GM12873 (cell line): ENCODE results near the gene DZIP1.

Experiments used
- TF ChIP-seq, protein P1 (sequence below): IDR thresholded peaks from 2 replicates; pipeline ENCODE4 v1.5.1; 2012; ENCODE audit warnings: low read depth, mild to moderate bottlenecking, moderate library complexity, low read length, control low read depth; ENCODE audit not compliant: insufficient read depth; ENCODE audit errors: missing control alignments

The DZIP1 gene

DNA sequence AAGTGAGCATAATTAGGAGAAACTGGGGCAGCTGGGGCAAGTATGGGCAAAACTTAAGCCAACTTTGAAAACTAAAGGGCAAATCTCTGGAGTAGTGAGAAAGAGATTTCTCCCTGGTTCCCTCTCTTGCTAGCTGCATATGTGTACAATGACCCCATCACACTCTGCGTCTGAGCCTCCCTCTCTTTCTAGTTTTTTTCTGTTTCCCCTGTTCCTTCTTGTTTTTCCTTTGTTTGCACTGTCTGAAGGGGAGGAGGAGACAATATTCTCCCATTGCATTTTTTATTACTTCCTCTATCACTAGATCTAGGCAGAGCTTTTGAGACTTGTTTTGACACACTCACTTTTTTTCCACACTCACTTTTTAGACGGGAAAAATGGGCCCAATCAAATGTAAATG is 103.2 kb downstream of the DZIP1 start:
- TF ChIP-seq, protein P1, sequence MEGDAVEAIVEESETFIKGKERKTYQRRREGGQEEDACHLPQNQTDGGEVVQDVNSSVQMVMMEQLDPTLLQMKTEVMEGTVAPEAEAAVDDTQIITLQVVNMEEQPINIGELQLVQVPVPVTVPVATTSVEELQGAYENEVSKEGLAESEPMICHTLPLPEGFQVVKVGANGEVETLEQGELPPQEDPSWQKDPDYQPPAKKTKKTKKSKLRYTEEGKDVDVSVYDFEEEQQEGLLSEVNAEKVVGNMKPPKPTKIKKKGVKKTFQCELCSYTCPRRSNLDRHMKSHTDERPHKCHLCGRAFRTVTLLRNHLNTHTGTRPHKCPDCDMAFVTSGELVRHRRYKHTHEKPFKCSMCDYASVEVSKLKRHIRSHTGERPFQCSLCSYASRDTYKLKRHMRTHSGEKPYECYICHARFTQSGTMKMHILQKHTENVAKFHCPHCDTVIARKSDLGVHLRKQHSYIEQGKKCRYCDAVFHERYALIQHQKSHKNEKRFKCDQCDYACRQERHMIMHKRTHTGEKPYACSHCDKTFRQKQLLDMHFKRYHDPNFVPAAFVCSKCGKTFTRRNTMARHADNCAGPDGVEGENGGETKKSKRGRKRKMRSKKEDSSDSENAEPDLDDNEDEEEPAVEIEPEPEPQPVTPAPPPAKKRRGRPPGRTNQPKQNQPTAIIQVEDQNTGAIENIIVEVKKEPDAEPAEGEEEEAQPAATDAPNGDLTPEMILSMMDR: no peak

DNA sequence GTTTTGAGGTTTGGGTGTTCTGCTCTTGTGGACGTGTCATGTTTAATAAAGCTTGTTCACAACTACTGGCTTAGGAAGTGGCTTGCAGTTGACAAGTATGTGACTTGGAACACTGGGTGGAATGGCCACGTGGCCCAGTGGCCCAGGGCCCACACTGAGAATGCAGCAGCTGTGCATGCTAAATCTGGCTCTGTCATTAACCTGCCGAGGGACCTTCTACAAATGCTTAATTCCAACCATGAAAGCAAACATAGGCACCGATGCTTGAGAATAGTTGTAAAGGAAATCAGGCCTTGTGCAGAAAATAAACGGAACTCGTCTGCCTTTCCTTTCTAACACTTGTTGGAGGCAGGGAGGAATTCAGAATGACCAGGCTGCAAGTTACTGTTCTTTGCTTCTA is 103.6 kb downstream of the DZIP1 start:
- TF ChIP-seq, protein P1: no peak

DNA sequence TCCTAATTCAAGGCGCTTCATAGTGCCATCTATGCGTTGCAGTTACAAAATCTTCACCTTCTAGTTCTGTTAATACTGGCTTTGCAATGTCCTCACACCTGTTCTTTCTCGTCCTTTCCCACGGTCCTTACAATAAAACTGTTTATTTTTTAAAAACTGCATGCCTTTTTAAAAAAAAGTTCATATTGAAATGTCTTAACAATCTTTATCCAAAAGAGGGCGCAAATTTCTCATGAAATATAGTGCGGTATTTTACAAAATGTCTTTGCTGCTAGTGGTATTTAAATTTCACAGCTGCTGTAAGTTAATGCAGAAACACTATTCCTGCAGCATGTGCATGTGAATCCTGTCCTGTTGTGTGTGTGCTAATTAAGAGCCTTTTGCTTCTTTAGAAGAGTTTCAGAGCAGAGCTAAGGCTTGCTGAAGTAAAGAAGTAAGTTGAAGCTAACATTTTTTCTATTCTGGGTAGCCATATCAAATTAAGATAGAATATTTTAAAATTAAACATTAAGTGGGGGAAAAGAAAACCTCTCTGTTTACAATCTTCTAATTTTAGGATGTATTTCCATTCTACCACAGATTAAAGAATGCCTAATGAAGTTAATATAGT is 107.8 kb downstream of the DZIP1 start:
- TF ChIP-seq, protein P1: peak; percentile 36

DNA sequence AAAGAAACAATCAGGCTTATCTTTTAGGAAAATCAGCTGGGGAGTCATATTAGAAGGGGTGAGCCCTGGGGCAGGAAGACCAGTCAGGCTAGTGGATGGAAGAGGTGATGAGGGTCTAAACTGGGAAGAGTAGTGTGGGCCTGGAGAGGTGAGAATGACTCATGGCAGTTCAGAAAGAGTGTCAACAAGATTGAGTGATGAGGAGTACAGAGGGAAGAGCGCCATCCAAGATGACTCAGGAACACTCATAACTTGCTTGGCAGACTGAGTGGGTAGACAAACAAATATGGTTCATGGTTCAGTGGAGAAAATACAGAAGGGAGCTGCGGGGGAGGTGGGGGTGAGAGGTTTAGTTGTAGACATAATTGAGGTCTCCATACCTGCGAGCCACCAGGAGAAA is 109.3 kb downstream of the DZIP1 start:
- TF ChIP-seq, protein P1: no peak

DNA sequence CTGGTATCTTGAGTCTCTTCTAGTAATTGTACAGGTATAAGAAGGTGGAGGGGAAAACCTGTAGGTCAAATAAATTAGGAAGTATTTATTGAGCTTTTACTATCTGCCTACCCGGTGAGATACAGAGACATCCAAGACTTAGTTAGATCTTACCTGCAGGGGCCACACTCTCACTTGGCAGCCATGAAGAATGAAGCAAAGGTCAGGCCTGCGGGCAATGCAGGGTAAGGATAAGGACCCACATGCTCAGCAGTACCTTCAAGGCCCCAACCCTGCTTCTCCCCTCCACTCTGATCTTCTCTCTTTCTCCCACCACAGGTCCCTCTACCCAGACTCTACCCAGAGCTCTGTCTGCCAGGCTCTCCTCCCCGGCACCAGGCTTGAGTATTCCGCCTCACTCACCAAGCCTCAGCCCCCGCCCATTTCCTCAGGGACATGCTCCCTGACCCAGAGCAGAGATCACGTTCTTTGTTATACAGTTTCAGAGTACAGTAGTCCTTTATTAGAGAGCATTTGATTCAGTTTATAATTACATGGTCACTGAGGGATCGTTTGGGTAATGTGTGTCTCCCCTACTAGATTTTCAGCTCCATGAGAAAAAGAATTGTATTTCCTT is 110.9 kb downstream of the DZIP1 start:
- TF ChIP-seq, protein P1: no peak

DNA sequence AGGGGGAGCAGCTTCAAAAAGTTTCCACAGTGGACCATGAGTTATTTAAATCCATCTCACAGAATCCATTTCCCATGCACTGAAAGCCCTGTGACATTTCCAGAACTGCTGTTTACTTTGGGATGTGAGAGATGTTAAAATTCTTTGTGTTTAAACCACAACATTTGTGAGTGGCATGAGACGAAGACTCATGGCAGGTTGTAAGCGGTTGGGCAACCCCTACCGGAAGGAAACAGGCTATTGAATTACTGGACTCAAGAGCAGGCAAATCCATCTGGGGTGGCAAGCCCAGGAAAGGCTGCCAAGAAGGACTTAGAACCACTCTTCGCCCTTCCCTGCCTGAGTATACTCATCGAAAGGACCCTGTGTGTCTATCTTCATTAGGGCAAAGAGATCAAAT is 114.3 kb downstream of the DZIP1 start:
- TF ChIP-seq, protein P1: no peak
